ENCODE results near the gene KIFBP.

The KIFBP gene

GRCh38 chr10:69052736-69053135 is 64.1 kb downstream of the KIFBP start:
- DNase-seq, result no peak

- no peak for DNase-seq
Measured at GRCh38 chr10:69055241-69055640, 66.6 kb downstream of the KIFBP start.

DNA sequence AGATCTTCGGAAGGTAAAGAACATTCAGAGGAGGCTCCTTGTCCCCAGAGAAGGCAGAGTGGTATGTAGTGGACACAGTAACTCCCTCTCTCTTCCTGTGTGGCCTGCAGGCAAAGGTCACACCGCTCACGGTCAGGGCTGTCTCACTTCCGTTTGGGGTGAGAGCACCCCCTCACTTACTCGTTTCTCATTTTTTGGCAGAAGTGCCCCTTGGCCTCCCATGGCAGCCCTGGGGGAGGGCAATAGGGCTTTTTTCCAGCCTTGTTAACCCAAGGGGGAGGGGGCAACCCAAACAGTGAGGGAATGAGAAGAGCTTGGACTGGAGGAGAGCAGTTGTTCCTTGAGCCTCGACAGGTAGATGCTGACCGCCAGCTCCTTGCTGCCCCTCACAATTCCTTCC is 67.5 kb downstream of the KIFBP start:
- no peak for DNase-seq

- DNase-seq, result no peak
Measured at GRCh38 chr10:69056536-69057260, 68.1 kb downstream of the KIFBP start.

- no peak for DNase-seq
Measured at GRCh38 chr10:69057261-69057950, 68.8 kb downstream of the KIFBP start.

- DNase-seq, result no peak
Measured at GRCh38 chr10:69057951-69058297, 69.3 kb downstream of the KIFBP start.

DNA sequence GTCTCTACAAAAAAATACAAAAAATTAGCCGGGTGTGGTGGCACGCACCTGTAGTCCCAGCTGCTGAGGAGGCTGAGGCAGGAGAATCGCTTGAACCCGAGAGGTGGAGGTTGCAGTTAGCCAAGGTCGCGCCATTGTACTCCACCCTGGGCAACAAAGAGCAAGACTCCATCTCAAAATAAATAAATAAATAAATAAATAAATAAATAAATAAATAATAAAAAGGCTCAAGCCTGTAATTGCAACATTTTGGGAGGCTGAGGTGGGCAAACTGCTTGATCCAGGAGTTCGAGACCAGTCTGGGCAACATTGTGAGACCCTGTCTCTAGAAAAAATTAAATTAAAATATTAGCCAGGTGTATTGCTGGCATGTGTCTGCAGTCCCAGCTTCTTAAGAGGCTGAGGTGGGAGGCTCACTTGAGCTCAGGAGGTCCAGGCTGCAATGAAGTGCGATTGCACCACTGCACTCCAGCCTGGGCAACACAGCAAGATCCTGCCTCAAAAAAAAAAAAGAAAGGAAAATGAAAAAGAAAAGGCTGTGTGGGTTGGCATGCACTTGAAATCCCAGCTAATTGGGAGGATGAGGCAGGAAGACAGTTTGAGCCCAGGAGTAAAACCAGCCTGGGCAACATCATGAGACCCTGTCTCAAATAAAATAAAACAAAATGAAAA is 71.7 kb downstream of the KIFBP start:
- no peak for DNase-seq

DNA sequence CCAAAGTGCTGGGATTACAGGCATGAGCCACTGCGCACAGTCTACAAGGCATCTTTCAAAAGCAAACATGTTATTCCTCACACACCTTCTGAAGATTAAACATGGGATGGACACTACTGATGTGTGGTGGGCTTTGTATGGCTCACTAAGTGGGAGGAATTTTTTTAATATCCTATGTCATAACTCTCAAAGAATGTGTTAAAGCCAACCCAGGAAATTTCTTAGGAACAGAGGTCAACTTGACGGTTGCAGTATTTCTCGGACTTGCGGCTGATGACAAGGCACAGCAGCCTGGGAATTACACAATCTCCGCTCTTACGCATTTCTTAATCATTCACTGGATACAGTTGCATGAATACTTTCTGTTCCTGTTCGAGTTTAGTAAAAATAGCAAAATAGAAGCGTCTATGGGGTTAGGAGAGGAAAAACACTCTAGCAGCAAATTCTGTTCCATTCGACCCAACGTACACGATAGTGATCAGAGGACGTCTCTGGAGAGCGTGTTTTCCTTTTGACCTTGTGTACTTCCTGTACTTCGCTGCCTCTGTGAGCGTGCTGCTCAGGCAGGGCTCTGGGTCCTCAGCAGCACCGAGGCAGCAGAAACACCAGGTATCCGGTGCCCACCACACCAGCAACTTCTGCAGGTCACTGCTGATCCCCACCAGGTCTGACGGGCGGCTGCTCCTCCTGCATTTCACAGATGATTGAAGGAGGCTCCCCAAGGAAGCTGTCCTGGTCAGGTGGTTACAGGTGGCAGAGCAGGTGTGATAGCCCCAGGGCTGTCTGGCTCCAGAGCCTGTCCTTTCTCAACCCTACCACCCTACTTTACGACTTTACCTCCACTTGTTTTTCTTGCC is 72.9 kb downstream of the KIFBP start:
- no peak for DNase-seq

GRCh38 chr10:69062901-69063300 is 74.3 kb downstream of the KIFBP start:
- DNase-seq, result no peak

GRCh38 chr10:69064762-69065328 is 76.2 kb downstream of the KIFBP start:
- DNase-seq, result no peak

DNA sequence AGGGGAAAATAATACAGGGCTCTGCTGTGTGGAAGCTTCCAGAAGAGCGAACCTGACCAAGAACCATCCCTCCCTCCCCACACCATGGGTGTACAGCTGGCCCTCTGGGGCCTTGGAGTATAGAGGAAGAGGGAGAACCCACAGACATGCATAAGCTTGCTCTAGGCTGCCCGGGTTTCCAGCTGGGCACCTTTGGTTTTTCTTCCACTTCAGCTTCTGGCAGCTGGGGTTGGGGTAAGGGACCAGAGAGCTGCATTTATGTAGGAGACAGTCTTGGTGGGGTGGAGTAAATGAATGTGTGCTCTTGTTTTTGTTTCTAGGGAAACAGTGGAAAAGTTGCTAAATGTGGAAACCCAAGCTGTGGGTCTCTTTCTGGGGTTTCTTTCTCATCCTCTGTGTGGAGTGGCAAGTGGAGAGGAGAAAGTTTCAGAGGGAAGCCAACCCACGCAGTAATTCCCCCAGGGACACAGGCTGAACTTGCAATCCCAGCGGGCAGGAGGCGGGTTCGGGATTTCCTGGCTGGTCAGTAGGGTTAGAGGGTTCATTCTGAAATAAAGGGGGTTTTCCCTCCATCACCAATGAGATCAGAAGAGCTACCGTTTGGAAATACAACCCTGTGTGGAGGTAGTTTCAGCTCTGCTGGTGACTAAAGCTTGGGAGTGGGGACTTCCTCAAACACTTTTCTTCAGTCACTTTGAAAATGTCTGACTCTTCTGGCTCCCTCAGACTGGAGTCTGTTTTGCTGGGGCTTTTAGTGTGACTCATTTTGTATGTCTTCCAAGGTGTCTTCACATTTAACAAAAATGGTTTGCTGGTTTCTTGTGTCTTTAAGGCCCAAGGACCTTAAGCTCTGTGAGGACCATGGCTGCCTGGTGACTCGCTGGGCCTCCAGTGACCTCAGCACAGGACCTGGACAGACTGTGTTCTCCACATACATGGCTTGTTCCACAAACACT is 77.1 kb downstream of the KIFBP start:
- no peak for DNase-seq
